Fibroblast of villous mesenchyme (primary cell): ENCODE measurements around the gene TPBGL. TPM values are rescaled to one million over a fixed set of nuclear protein-coding genes. Genes with fewer than 3 reads are reported as not detected.

Experiments
- DNase-seq: peaks from one replicate; pipeline ENCODE4 v3.0.0-alpha.2; 2010; ENCODE audit warnings: low read depth
- H3K4me3 ChIP-seq: 2 replicates; pipeline ENCODE4 v1.5.1; 2011; ENCODE audit warnings: low read depth, mild to moderate bottlenecking, low read length
- CTCF ChIP-seq: IDR thresholded peaks from 2 replicates; pipeline ENCODE4 v1.5.1; 2012; ENCODE audit warnings: low read depth, mild to moderate bottlenecking, low read length; ENCODE audit not compliant: insufficient read depth
- total RNA-seq: library from RNA; depleted of rRNA; stranded (reverse); fragments of >200 nt; gene quantifications from 2 replicates; pipeline ENCODE4 v1.2.3, GENCODE V29; 2012

Gene TPBGL
- total RNA-seq, 1 donor, result not detected

GRCh38 chr11:75196426-75196825 is 44.1 kb upstream of the TPBGL start:
- TF ChIP-seq CTCF, result no peak
- no peak for DNase-seq
- no peak overlapping the region for H3K4me3 ChIP-seq

GRCh38 chr11:75197512-75198277 is 42.9 kb upstream of the TPBGL start:
- TF ChIP-seq CTCF, result no peak
- no peak for DNase-seq
- no peak overlapping the region for H3K4me3 ChIP-seq

- TF ChIP-seq CTCF, result no peak
- H3K4me3 ChIP-seq, result no peak overlapping the region
- no peak for DNase-seq
These were observed 42.1 kb upstream of the TPBGL start for GRCh38 chr11:75198278-75198973.

GRCh38 chr11:75199412-75199955 is 41.1 kb upstream of the TPBGL start:
- no peak for DNase-seq
- TF ChIP-seq CTCF, result no peak
- H3K4me3 ChIP-seq, result no peak overlapping the region

GRCh38 chr11:75200051-75200450 is 40.5 kb upstream of the TPBGL start:
- no peak for DNase-seq
- TF ChIP-seq CTCF, result no peak
- H3K4me3 ChIP-seq, result no peak overlapping the region

GRCh38 chr11:75200531-75200930 is 40.0 kb upstream of the TPBGL start:
- no peak for TF ChIP-seq CTCF
- no peak overlapping the region for H3K4me3 ChIP-seq
- DNase-seq, result no peak
